ENCODE measurements around the gene TMCO2.

TMCO2 gene

GRCh38 chr1:40232444-40232843 is 15.3 kb upstream of the TMCO2 start:
- no peak for TF ChIP-seq POLR2AphosphoS5 (IDR thresholded peaks at IDR 0.05; ENCODE audit: low read depth, low read length)
- TF ChIP-seq FOXP2 (optimal IDR thresholded peaks at IDR 0.05; ENCODE audit: borderline replicate concordance, extremely low read depth, extremely low read length, insufficient read depth), result no peak
- no peak for TF ChIP-seq SIN3A (IDR thresholded peaks at IDR 0.05; ENCODE audit: borderline replicate concordance, insufficient read depth, low read length)
- TF ChIP-seq TAF1 (IDR thresholded peaks at IDR 0.05; ENCODE audit: borderline replicate concordance, insufficient read depth, low read length), result no peak
- TF ChIP-seq REST (IDR thresholded peaks at IDR 0.05; ENCODE audit: insufficient read depth in 1 of 2, low read depth in 2 of 2, low read length in 2 of 2), result no peak

DNA sequence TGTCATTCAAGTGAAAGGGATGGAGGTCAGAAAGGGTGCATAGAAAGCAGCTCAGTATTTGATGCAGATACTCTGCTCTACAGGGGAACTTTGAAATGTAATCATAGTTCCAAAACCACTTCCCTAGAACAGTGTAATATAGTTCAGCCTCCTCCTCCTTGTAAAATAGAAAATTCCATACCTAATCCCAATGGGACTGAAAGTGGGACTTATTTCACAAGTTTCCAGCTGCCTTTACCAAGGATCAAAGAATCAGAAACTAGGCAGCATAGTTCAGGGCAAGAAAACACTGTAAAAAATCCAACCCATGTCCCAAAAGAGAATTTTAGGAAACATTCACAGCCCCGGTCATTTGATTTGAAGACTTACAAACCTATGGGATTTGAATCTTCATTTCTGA is 8.1 kb upstream of the TMCO2 start:
- no peak for TF ChIP-seq FOXP2 (optimal IDR thresholded peaks at IDR 0.05; ENCODE audit: borderline replicate concordance, extremely low read depth, extremely low read length, insufficient read depth)
- TF ChIP-seq SIN3A (IDR thresholded peaks at IDR 0.05; ENCODE audit: borderline replicate concordance, insufficient read depth, low read length), result no peak
- TF ChIP-seq REST (IDR thresholded peaks at IDR 0.05; ENCODE audit: insufficient read depth in 1 of 2, low read depth in 2 of 2, low read length in 2 of 2), result no peak
- TF ChIP-seq POLR2AphosphoS5 (IDR thresholded peaks at IDR 0.05; ENCODE audit: low read depth, low read length), result no peak
- no peak for TF ChIP-seq TAF1 (IDR thresholded peaks at IDR 0.05; ENCODE audit: borderline replicate concordance, insufficient read depth, low read length)

DNA sequence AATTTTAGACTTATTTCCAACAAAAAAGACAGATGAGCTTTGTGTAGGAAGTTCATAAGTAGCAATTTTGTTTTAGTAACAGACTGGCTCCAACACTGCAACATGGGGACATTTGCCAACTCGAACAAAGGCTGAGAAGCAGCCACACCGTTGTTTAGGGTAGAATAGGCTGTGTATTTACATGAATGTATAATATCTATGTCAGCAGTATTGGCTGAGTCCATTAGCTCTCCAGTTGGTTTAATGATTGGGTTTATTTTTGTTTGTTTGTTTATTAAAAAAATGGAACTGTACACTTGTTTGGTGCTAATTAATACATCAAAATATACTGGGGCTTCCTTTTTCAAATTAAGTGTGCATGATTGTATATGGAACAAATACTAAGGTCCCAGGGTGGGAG is 7.3 kb upstream of the TMCO2 start:
- TF ChIP-seq TAF1 (IDR thresholded peaks at IDR 0.05; ENCODE audit: borderline replicate concordance, insufficient read depth, low read length), result no peak
- TF ChIP-seq FOXP2 (optimal IDR thresholded peaks at IDR 0.05; ENCODE audit: borderline replicate concordance, extremely low read depth, extremely low read length, insufficient read depth), result no peak
- no peak for TF ChIP-seq SIN3A (IDR thresholded peaks at IDR 0.05; ENCODE audit: borderline replicate concordance, insufficient read depth, low read length)
- TF ChIP-seq POLR2AphosphoS5 (IDR thresholded peaks at IDR 0.05; ENCODE audit: low read depth, low read length), result no peak
- TF ChIP-seq REST (IDR thresholded peaks at IDR 0.05; ENCODE audit: insufficient read depth in 1 of 2, low read depth in 2 of 2, low read length in 2 of 2), result no peak

- no peak for TF ChIP-seq TAF1 (IDR thresholded peaks at IDR 0.05; ENCODE audit: borderline replicate concordance, insufficient read depth, low read length)
- no peak for TF ChIP-seq REST (IDR thresholded peaks at IDR 0.05; ENCODE audit: insufficient read depth in 1 of 2, low read depth in 2 of 2, low read length in 2 of 2)
- TF ChIP-seq POLR2AphosphoS5 (IDR thresholded peaks at IDR 0.05; ENCODE audit: low read depth, low read length), result no peak
- TF ChIP-seq SIN3A (IDR thresholded peaks at IDR 0.05; ENCODE audit: borderline replicate concordance, insufficient read depth, low read length), result no peak
- TF ChIP-seq FOXP2 (optimal IDR thresholded peaks at IDR 0.05; ENCODE audit: borderline replicate concordance, extremely low read depth, extremely low read length, insufficient read depth), result no peak
Observed at GRCh38 chr1:40241362-40241761, 6.4 kb upstream of the TMCO2 start.

GRCh38 chr1:40243351-40243750 is 4.4 kb upstream of the TMCO2 start:
- TF ChIP-seq POLR2AphosphoS5 (IDR thresholded peaks at IDR 0.05; ENCODE audit: low read depth, low read length) (no peak), REST (IDR thresholded peaks at IDR 0.05; ENCODE audit: insufficient read depth in 1 of 2, low read depth in 2 of 2, low read length in 2 of 2) (no peak), TAF1 (IDR thresholded peaks at IDR 0.05; ENCODE audit: borderline replicate concordance, insufficient read depth, low read length) (no peak), FOXP2 (optimal IDR thresholded peaks at IDR 0.05; ENCODE audit: borderline replicate concordance, extremely low read depth, extremely low read length, insufficient read depth) (no peak), SIN3A (IDR thresholded peaks at IDR 0.05; ENCODE audit: borderline replicate concordance, insufficient read depth, low read length) (no peak)
